Astrocyte of the spinal cord (primary cell): ENCODE results near the gene SLC22A23.

ENCODE experiments used
- DNase-seq: peaks from one replicate; pipeline ENCODE4 v3.0.0; 2011; ENCODE audit warnings: low read depth, low spot score
- H3K4me3 ChIP-seq: 2 replicates; pipeline ENCODE4 v1.5.1; 2011; ENCODE audit warnings: low read depth, mild to moderate bottlenecking, low read length, moderate library complexity
- in situ Hi-C: cut with HindIII; loops from 2 replicates; pipeline ENCODE4 v1.10.0; 2017; ENCODE audit warnings: low sequenced_read_pairs
- TF ChIP-seq, protein P1 (sequence below): IDR thresholded peaks from 2 replicates; pipeline ENCODE4 v1.5.1; 2012; ENCODE audit warnings: low read depth, mild to moderate bottlenecking, low read length, inconsistent platforms

The SLC22A23 gene

DNA sequence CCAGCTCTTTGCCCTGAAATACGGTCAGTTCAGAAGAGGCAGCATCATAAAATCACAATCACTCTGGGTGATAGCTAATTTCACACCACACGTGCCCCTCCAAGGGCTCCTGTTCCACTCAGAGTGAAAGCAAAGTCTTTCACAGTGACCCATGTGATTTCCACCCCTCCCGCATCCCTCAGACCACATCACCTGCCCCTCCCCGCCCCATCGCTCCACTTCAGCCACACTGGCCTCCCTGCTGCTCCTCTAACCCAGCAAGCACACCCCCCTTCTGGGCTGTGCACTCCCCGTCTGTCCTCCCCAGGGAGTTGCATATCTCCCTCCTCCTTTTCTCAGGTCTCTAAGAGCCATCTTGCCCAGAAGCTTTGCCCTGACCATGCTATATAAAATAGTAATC lies 123.6 kb downstream of the SLC22A23 start:
- DNase-seq, result no peak
- H3K4me3 ChIP-seq, result no peak overlapping the region
- TF ChIP-seq, protein P1, sequence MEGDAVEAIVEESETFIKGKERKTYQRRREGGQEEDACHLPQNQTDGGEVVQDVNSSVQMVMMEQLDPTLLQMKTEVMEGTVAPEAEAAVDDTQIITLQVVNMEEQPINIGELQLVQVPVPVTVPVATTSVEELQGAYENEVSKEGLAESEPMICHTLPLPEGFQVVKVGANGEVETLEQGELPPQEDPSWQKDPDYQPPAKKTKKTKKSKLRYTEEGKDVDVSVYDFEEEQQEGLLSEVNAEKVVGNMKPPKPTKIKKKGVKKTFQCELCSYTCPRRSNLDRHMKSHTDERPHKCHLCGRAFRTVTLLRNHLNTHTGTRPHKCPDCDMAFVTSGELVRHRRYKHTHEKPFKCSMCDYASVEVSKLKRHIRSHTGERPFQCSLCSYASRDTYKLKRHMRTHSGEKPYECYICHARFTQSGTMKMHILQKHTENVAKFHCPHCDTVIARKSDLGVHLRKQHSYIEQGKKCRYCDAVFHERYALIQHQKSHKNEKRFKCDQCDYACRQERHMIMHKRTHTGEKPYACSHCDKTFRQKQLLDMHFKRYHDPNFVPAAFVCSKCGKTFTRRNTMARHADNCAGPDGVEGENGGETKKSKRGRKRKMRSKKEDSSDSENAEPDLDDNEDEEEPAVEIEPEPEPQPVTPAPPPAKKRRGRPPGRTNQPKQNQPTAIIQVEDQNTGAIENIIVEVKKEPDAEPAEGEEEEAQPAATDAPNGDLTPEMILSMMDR, result no peak
- in situ Hi-C loops, result no loop called here

DNA sequence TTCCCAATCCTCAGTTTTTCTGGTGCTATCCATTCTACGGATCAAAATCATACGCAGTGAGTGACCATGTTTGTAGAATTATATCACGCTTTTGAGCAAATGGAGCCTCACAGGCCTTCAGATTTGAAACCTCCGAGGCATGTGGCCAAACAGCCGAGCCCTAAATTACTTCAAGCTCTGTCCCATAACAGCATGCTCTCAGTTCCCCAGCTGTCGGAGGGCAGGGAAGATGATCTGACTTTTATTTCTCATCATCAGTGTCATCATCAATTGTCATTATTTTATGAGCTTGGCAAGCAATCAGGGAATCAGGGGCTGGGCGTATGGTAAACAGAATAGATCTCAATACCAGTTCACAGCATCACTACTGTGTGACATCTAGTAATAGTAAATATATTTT lies 124.9 kb downstream of the SLC22A23 start:
- in situ Hi-C loops, result no loop called here
- TF ChIP-seq, protein P1, result no peak
- DNase-seq, result no peak

DNA sequence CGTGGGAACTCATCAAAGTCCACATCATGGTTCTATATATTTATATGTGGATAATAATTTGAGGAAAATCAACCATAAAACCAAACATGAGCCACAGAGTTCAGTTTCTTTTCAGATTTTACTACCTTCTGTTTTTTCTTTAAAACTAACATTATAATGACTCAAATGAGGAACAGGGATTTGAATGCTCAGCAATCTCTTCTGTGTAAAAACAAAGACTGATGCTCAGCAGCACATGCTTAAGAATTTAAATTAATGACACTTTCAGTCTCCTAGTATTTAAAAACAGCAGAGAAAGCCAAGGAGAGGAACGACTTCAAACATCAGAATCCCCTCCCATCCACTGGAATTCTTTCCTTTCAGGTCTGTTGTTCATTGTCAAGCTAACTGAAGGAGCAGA lies 125.4 kb downstream of the SLC22A23 start:
- in situ Hi-C loops, result no loop called here
- TF ChIP-seq, protein P1, result no peak
- DNase-seq, result no peak
- H3K4me3 ChIP-seq, result no peak overlapping the region

More for the DNA sequence above, 124.9 kb downstream of the SLC22A23 start:
- H3K4me3 ChIP-seq, result no peak overlapping the region

DNA sequence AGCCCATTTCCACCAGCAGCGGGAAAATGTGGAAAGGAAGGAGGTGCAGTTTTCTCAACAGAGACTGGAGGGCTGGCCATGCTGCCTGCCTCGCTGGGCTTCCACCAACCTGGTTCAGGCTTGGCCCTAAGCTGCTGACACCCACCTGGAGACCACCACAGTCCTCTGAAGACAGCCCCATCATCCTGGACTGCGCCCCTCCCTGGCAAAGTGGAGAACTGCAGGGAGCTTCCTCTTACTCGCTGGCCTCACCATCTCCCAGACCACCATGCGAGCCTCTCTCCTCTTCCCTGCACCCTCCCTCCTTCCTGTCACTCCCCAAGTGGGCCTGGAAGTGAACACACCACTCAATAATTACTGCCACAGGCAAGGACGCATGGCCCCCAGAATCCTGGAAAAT lies 126.7 kb downstream of the SLC22A23 start:
- TF ChIP-seq, protein P1, result no peak
- DNase-seq, result no peak
- in situ Hi-C loops, result no loop called here

DNA sequence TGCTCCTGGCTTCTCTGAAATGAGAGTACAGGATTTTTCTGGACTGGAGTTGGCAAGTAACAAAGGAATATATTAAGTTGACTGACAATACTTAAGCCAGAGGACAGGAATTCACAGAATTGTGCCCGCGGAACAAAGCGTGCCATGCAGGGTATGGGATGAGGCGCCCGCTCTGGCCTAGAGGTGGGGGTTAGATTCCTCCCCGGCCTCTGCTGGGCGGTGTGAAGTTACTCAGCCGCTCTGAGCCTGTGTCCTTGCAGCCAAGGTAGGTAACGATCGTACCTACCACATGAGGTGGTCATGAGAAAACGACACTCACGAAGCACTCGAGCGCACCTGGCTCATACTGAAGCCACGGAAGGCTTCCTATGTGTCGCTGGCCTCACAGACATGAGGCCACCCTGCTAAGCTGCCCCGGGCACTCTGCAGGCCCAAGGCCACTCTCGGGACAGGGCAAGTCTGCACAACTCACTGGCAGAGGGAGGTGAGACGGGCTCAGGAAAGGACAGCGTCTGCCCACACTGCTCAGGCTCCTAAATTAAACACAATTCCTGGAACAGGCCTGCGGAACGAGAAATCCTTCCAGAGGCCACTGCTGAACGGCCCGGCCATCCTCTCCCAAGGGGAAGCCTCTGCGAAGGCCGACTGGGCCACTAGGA lies 127.3 kb downstream of the SLC22A23 start:
- in situ Hi-C loops, result no loop called here
- TF ChIP-seq, protein P1, result no peak
- DNase-seq, result no peak
- no peak overlapping the region for H3K4me3 ChIP-seq

More for the DNA sequence above, 126.7 kb downstream of the SLC22A23 start:
- no peak overlapping the region for H3K4me3 ChIP-seq

DNA sequence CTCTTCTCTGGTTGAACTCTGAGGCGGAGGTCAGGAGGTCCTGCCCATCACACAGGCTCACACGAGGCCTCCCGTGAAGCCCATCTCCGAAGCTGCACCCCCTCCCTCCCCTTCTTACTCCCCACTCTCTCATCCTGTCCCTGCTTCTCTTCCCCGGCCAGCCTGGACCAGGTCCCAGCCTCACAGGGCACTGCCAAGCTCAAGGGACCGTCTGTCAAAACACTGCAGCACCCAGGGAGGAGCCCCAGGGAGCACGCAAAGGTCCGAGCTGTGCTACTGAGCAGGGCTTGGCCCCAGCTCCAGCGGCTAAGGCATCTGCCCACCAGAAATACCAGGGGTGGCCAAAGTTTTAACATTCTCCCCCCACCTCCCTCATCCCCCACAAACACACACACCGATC lies 128.1 kb downstream of the SLC22A23 start:
- H3K4me3 ChIP-seq, result no peak overlapping the region
- in situ Hi-C loops, result no loop called here
- no peak for DNase-seq
- TF ChIP-seq, protein P1, result no peak
